NCI-H1436 (cell line): ENCODE results near the gene GRIP1.

Experiments used
- DNase-seq: peaks from one replicate; lab custom pipeline; 2025; lab: John Stamatoyannopoulos, UW

The GRIP1 gene

DNA sequence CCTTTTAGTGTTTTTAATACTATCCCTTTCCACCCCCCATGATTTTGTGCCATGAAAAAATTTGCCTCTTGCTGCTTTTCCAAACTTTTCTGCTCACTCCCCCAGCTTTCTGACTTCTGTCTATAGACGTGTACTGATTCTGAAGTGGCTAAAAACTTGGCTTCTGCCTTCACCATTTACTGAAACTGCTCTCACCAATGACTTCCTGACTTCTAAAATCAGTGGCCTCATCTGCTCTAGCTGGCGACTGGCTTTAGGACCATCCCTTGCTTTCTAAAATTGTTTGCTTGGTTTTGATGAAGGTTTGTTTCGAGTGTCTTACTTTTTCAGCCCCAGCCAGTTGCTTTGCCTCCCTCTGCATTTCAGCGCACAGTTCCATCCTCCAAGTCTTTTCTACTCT, 231.2 kb downstream of the GRIP1 start:
- DNase-seq: no peak

DNA sequence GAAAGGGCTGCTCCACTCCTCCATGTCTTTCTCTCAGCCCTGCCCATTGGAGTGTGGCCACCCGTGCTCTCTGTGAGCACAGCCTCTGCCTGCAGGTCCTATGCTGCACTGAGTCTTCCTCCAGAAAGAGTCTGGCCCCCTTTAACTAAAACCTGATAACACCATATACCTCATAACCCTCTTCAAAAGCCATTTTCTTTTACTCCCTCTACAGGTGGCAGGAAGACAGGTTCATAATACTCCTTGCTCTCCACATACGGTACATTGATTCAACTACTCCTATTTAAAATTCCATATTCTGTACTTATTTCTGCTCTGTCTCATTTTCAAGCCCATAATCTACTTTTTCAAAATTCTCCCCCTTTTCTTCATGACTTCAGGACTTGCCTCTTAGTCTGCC, 232.6 kb downstream of the GRIP1 start:
- DNase-seq: no peak

GRCh38 chr12:66441905-66442559, 236.8 kb downstream of the GRIP1 start:
- DNase-seq: no peak

DNA sequence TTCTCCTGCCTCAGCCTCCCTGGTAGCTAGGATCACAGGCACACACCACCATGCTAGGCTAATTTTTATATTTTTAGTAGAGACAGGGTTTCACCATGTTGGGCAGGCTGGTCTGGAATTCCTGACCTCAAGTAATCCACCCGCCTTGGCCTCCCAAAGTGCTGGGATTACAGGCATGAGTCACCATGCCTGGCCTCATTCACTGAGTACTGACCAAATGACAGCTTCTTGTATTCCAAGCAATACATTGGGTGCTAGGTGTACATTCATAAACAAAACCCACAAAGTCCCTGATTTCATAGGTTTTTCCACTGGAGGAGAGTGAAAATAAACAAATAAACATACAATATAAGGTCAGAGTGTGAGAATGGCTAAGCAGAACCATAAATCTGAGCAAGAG, 240.3 kb downstream of the GRIP1 start:
- DNase-seq: no peak

- no peak for DNase-seq
Measured at GRCh38 chr12:66430106-66430505, 248.8 kb downstream of the GRIP1 start.

DNA sequence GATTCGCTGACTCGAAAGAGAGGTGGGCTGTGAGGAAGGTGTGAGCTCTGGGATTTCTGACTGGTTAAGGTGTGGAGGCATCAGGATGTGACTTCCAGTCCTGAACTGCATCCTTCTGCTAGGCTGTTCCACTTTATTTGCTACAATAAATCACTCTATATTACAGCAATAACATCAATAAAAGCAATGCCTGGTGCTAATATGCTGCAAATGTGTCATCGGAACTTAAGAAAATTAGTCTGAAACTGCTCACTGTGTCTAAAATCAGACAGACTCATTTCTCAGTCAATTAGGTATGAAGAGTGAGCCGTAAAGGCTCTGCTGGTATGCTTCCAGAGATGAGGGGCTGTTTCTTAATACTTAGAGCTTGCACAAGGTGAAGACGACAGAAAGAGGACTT, 250.0 kb downstream of the GRIP1 start:
- DNase-seq: no peak

DNA sequence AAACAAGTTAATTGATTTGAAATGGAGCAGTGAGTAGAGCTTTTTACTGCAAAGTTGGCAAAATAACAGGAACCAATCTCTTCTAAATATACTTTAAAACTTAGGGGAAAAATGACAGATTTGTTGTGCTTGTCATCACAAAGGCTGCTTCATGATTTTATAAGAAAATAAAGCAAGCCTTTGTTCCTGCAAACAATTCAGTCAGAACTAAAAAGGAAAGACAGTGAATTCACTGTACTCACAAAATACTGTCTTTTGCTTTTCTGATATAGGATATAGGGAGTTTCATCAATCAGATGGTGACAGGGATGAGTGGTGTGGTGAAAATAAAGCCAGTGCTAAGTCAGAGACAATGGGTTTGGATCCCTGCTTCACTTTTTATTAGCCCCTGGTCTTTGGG, 250.6 kb downstream of the GRIP1 start:
- DNase-seq: no peak

- no peak for DNase-seq
Measured at GRCh38 chr12:66426696-66427095, 252.2 kb downstream of the GRIP1 start.

GRCh38 chr12:66423266-66423665, 255.6 kb downstream of the GRIP1 start:
- no peak for DNase-seq

DNA sequence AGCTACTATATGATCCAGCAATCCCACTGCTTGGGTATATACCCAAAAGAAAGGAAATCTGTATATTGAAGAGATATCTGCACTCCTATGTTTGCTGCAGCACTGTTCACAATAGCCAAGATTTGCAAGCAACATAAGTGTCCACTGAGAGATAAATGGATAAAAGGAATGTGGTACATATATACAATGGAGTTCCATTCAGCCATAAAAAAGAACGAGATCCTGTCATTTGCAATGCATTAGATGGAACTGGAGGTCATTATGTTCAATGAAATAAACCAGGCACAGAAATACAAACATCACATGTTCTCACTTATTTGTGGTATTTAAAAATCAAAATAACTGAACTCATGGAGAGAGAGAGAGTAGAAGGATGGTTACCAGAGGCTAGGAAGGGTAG, 260.0 kb downstream of the GRIP1 start:
- DNase-seq: no peak

DNA sequence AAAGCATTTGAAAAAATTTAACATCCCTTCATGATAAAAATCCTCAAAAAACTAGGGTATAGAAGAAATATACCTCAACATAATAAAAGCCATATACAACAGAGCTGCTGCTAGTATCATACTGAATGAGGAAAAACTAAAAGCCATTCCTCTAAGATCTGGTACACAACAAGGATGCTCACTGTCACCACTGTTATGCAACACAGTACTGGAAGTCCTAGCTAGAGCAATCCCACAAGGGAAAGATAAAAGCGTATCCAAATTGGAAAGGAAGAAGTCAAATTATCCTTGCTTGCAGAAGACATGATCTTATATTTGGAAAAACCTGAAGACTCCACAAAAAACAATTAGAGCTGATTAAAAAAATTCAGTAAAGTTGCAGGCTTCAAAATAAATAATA, 261.7 kb downstream of the GRIP1 start:
- DNase-seq: no peak

GRCh38 chr12:66409195-66409871, 269.5 kb downstream of the GRIP1 start:
- DNase-seq: no peak

DNA sequence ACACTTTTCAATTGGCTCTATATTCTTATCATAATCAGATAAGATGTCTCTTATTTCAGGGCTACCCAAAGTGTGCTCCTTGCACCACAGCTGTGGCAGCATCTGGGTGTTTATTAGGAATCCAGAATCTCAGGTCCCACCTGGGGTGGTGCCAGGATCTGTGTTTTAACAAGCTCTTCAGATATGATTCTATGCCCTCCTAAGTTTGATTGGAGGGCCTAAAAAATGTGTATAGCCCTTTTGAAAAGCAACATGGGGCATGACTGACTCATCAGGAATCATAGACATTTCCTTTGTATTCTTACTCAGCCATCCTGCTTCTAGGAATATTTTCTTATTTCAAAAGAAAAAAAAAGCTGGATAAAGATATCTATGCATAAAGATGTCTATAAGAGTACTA, 273.5 kb downstream of the GRIP1 start:
- no peak for DNase-seq

- no peak for DNase-seq
Measured at GRCh38 chr12:66403746-66404145, 275.1 kb downstream of the GRIP1 start.

DNA sequence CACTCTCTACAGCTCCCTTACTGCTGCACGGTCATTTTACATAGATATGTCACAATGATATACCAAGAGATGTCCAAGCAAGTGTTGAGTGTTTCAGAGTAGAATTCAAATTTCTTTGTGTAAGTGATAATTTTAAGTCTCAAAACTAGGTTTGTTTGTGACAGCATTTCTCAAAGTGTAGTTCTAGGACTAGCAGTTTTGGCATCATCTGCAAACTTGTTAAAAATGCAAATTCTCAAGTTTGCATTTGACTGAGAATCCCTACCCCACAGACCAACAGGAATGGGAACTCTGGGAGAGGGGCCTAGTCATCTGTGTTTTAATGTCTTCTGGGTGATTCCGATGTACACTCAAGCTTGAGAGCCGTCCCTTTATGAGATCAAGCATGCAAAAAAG, 279.0 kb downstream of the GRIP1 start:
- DNase-seq: no peak

GRCh38 chr12:66398931-66399910, 279.7 kb downstream of the GRIP1 start:
- DNase-seq: no peak

GRCh38 chr12:66397574-66398290, 281.1 kb downstream of the GRIP1 start:
- DNase-seq: no peak

GRCh38 chr12:66393890-66394289, 285.0 kb downstream of the GRIP1 start:
- DNase-seq: no peak

DNA sequence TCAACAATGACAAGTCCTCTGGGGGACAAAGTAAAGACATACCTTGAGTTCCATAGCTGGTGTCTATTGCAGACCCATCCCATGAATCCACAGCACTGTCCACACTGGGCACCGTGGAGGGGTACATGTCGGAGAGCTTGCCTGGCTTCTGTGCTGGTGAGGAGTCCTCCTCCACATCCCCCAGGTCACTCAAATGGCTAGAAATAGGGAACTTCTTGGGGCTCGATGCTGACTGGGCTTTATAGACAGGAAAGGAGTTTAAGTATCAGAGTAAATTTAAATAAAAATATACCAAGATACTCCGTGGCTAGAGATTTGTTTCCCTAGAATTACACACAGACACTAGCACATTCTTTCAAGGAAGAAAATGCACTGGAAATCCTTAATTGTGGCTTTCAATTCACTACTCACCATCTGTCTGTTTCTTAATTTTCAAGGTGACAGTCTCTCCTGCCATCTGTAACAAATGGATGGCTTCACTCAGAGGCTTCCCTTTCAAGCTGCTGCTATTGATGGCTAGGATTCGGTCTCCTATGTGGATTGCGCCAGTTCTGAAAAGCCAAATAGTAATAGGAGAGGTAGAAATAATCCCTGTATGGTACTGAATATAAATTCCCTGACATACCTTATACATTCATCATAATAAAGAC, 286.5 kb downstream of the GRIP1 start:
- no peak for DNase-seq

GRCh38 chr12:66388517-66388916, 290.4 kb downstream of the GRIP1 start:
- no peak for DNase-seq

DNA sequence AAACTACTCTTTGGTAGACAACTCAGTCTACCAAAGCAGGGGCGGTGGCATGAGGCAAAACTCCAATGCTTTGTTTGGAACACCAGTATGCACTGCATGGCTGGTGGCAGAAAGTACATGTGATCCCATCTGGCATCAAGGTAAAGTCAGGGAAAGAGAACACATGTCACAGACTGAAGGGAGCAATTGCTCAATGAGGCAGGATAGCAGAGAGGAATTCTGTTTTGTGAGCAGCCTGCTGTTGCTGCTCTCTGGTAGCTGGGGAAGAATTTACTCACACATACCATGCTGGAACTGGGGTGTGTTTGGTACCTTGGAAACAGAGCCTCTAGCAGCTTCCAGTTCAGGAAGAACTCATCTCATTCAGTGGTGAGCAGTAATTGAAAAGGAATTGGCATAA, 291.8 kb downstream of the GRIP1 start:
- DNase-seq: no peak
